Calu3 (cell line): ENCODE data around the gene TRAK1. TPM values are rescaled to one million over a fixed set of nuclear protein-coding genes. Genes with fewer than 3 reads are reported as not detected.

Source experiments
- BruUV-seq: library from RNA; stranded (reverse); fragments of 400-500 nt; replicated peaks from 2 replicates; lab custom pipeline; 2021; lab: Mats Ljungman, UMichigan
- CTCF ChIA-PET: fragments of 300-600 bp; sonication (Branson Sonifier 250); formaldehyde crosslinking; loops from one replicate; lab custom pipeline; 2022; ENCODE audit warnings: antibody characterized with exemption; lab: Charles Lee
- DNase-seq: peaks from one replicate; pipeline ENCODE4 v3.0.0; 2022
- H3K27ac Mint-ChIP-seq: one replicate; pipeline ENCODE4 v1.8.0; 2022; ENCODE audit warnings: mixed read lengths; ENCODE audit not compliant: unreplicated experiment
- H3K27me3 Mint-ChIP-seq: one replicate; pipeline ENCODE4 v1.8.0; 2022; ENCODE audit warnings: mixed read lengths; ENCODE audit not compliant: unreplicated experiment
- H3K36me3 Mint-ChIP-seq: one replicate; pipeline ENCODE4 v1.8.0; 2022; ENCODE audit warnings: mild to moderate bottlenecking, moderate library complexity, mixed read lengths; ENCODE audit not compliant: insufficient read depth, unreplicated experiment
- H3K4me1 Mint-ChIP-seq: one replicate; pipeline ENCODE4 v1.8.0; 2022; ENCODE audit warnings: mild to moderate bottlenecking, low read depth, mixed read lengths; ENCODE audit not compliant: unreplicated experiment
- H3K4me3 Mint-ChIP-seq: one replicate; pipeline ENCODE4 v1.8.0; 2022; ENCODE audit warnings: mild to moderate bottlenecking, low read depth, moderate library complexity, mixed read lengths; ENCODE audit not compliant: unreplicated experiment
- H3K9me3 Mint-ChIP-seq: one replicate; pipeline ENCODE4 v1.8.0; 2022; ENCODE audit warnings: low read depth, mixed read lengths; ENCODE audit not compliant: unreplicated experiment
- CTCF ChIP-seq: fragments of 200-600 bp; IDR thresholded peaks from one replicate; pipeline ENCODE4 v1.8.0; 2022; ENCODE audit warnings: antibody characterized with exemption; ENCODE audit not compliant: unreplicated experiment
- intact Hi-C: fragments of 100-400 bp; cut with micrococcal nuclease; formaldehyde crosslinking; loops from one replicate; pipeline ENCODE4 v1.10.0; 2022; ENCODE audit not compliant: unreplicated experiment
- total RNA-seq: library from RNA; stranded (reverse); gene quantifications from 2 replicates; pipeline ENCODE4 v1.2.3, GENCODE V29; 2022

TRAK1 gene
- total RNA-seq, 1 experiment from 2014 or later: 108 TPM

DNA sequence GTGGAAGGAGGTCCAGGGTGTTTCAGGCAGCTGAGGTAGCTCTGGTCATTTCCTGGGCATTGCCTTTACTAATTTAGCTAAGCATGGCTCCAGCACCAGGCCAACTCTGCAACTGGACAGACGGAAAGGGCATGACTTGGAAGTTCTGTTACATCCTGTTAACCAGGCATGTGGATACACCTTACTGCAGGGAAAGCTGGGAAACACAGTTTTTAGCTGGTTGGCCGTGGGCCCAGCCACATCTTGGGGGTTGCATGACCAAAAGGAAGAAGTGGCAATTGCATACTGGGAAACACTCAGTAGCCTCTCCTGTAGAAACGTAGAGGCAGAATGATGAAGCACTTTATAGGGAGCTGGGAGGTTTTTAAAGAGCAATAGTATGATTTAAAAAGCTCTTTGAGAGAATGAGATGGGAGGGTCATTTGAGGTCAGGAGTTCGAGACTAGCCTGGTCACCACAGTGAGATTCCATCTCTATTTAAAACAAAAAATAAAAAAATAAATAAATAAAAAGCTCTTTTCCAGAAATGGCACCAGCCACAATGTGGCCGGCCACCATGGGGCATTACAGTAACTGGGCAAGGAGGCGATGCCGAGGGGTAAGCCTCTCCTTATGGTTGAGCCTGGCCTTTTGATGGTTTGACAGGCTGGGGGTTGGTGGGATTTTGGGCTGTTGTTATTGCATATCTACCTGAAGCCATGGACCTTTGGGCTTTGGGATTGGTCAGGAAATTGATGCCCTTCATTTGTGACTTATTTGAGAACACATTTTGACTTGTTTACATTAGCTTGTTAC is 28.6 kb downstream of the TRAK1 start:
- Mint-ChIP-seq H3K27ac (peak overlapping the region; percentile 96), H3K27me3 (no peaks in the 10 kb centered on the region), H3K9me3 (no peaks in the 10 kb centered on the region), H3K36me3 (peaks cover 18% of the 10 kb centered on the region), H3K4me1 (peaks cover 68% of the 10 kb centered on the region), H3K4me3 (no peak overlapping the region)
- intact Hi-C loops: loop anchor here (5.0 kb wide), 2 partner anchors 43 to 323 kb away; no protein-coding TSS in a partner anchor
- BruUV-seq: no TSS peak
- TF ChIP-seq CTCF: no peak
- CTCF ChIA-PET: interaction anchor here (1.1 to 5.2 kb wide), 7 partner anchors 10 to 128 kb away, joined by 3 to 119 read pairs (median 11); no protein-coding TSS in a partner anchor
- DNase-seq: no peak

- H3K27ac Mint-ChIP-seq: peak overlapping the region; percentile 86
- TF ChIP-seq CTCF: no peak
- no peaks in the 10 kb centered on the region for H3K27me3 Mint-ChIP-seq
- peaks cover 68% of the 10 kb centered on the region for H3K4me1 Mint-ChIP-seq
- H3K4me3 Mint-ChIP-seq: no peak overlapping the region
- peak; percentile 58 for DNase-seq
- H3K36me3 Mint-ChIP-seq: peaks cover 21% of the 10 kb centered on the region
- BruUV-seq: no TSS peak
- intact Hi-C loops: no loop called here
- CTCF ChIA-PET: interaction anchor here (0.7 to 5.2 kb wide), 10 partner anchors 9 to 1655 kb away, joined by 3 to 119 read pairs (median 8); no protein-coding TSS in a partner anchor
- H3K9me3 Mint-ChIP-seq: no peaks in the 10 kb centered on the region
Measured at GRCh38 chr3:42120866-42121265, 29.7 kb downstream of the TRAK1 start.

- no peaks in the 10 kb centered on the region for H3K9me3 Mint-ChIP-seq
- no peaks in the 10 kb centered on the region for H3K27me3 Mint-ChIP-seq
- CTCF ChIA-PET: interaction anchor here (1.1 kb wide), 1 partner anchor 68 kb away, joined by 3 read pairs; no protein-coding TSS in a partner anchor
- H3K4me1 Mint-ChIP-seq: peaks cover 56% of the 10 kb centered on the region
- intact Hi-C loops: no loop called here
- H3K36me3 Mint-ChIP-seq: peaks cover 22% of the 10 kb centered on the region
- H3K4me3 Mint-ChIP-seq: no peak overlapping the region
- TF ChIP-seq CTCF: no peak
- H3K27ac Mint-ChIP-seq: peak overlapping the region; percentile 67
- BruUV-seq: no TSS peak
- DNase-seq: no peak
Measured at GRCh38 chr3:42122261-42123011, 31.3 kb downstream of the TRAK1 start.

DNA sequence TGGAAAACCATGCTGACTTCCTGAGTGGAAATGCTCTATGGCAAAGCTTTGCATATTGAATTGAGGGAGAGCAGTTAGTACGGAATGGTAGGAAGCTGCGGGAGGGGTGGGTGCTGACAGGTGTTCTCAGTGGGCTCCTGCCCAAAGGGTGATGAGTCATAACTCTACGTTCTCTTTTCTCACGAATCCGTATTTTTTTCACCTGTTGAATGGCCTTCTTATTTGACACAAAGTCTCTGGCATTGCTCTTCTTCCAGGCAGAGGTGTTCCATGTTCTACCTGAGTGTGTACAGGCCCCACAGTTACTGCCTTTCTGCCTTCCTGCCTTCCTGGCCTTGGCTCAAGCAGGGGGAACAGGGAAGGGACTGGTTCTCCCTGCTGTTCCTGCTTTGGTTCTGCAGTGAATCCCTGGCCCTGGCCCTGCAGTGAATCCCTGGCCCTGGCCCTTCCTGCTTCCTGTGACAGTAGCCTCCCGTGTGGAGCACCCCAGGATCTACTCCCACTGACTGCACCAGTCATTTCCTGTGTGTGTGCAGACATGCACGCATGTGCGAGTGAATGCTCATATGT is 31.9 kb downstream of the TRAK1 start:
- Mint-ChIP-seq H3K27ac (peak overlapping the region; percentile 67), H3K4me1 (peaks cover 52% of the 10 kb centered on the region), H3K4me3 (peak overlapping the region; percentile 22), H3K36me3 (peaks cover 28% of the 10 kb centered on the region), H3K9me3 (no peaks in the 10 kb centered on the region), H3K27me3 (no peaks in the 10 kb centered on the region)
- no peak for DNase-seq
- CTCF ChIA-PET: interaction anchor here (1.1 kb wide), 1 partner anchor 68 kb away, joined by 3 read pairs; no protein-coding TSS in a partner anchor
- TF ChIP-seq CTCF: no peak
- no TSS peak for BruUV-seq
- intact Hi-C loops: no loop called here
